ENCODE data around the gene LRRTM4. TPM values are rescaled to one million over a fixed set of nuclear protein-coding genes. Genes with fewer than 3 reads are reported as not detected.

LRRTM4 gene
- total RNA-seq = 10.1 and 10.6 TPM in 2 replicates
- long read RNA-seq, partial matches to known transcripts = 0 of 7 reads
- long read RNA-seq, other reads (novel, unspliced or antisense) = 6 of 7 reads

DNA sequence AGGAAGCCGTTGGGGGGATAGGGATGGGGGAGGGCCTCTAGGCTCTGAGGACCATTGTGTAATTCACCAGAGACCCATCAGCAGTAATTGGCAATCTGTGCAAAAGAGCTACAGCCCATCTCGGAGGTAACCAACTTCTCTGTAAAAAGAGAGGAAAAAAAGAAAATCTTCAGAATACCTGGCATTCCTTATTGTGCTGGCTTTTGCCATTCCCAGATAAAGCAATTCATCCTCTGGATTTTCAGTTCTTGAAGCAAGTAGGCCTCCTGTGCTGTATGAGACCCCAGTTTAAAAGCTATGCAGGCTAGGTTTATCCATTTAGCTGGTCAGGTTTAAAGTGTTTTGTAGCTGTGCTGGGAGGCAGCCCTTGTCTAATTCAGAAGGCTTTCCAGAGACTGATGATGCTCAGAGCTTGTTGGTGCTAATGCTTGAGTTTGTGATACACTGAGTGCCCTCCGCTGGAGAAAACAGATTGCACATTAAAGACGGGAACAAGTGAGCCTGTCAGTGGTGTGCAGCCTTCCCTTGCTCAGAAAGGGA lies at the start of gene LRRTM4:
Gene LRRTM4 (minus strand): TSS at position 446 of the 540 bp plus-strand sequence.
- no peaks in the 10 kb centered on the region for H3K27me3 Mint-ChIP-seq (ENCODE audit: low read depth)
- peaks cover 4% of the 10 kb centered on the region for H3K36me3 Mint-ChIP-seq (ENCODE audit: low read depth)
- peaks cover 21% of the 10 kb centered on the region for H3K4me1 Mint-ChIP-seq
- H3K27ac Mint-ChIP-seq (ENCODE audit: unreplicated experiment) = peak within 1 kb of the TSS; percentile 60
- peak within 1 kb of the TSS; percentile 80 for H3K4me3 Mint-ChIP-seq
- H3K9me3 Mint-ChIP-seq = no peaks in the 10 kb centered on the region
- TF ChIP-seq, protein P1, sequence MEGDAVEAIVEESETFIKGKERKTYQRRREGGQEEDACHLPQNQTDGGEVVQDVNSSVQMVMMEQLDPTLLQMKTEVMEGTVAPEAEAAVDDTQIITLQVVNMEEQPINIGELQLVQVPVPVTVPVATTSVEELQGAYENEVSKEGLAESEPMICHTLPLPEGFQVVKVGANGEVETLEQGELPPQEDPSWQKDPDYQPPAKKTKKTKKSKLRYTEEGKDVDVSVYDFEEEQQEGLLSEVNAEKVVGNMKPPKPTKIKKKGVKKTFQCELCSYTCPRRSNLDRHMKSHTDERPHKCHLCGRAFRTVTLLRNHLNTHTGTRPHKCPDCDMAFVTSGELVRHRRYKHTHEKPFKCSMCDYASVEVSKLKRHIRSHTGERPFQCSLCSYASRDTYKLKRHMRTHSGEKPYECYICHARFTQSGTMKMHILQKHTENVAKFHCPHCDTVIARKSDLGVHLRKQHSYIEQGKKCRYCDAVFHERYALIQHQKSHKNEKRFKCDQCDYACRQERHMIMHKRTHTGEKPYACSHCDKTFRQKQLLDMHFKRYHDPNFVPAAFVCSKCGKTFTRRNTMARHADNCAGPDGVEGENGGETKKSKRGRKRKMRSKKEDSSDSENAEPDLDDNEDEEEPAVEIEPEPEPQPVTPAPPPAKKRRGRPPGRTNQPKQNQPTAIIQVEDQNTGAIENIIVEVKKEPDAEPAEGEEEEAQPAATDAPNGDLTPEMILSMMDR (conservative IDR thresholded peaks at IDR 0.05) = peak; percentile 51
- no peak for DNase-seq (ENCODE audit: low read depth, low spot score)

DNA sequence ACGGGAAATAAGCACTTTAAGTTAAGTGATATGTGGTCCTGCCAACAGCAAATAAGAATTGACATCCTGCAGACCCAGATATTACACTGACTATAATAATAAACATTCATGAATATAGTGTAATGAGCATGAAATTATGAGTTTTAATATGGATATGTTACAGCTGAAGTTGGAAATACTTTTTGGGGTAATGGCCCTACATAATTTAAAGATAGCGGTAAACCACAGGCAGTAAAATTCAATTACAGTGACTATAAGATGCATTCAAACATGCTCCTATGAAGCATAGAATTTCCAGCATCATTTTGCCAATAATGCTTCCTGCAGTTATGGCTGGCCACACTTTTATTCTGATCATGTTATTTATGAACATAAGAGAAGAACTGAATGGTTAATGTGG lies 49.4 kb upstream of the LRRTM4 start:
- no peak overlapping the region for H3K27ac Mint-ChIP-seq (ENCODE audit: unreplicated experiment)
- no peaks in the 10 kb centered on the region for H3K36me3 Mint-ChIP-seq (ENCODE audit: low read depth)
- no peaks in the 10 kb centered on the region for H3K9me3 Mint-ChIP-seq
- H3K4me3 Mint-ChIP-seq = no peak overlapping the region
- no peaks in the 10 kb centered on the region for H3K27me3 Mint-ChIP-seq (ENCODE audit: low read depth)
- TF ChIP-seq, protein P1 (conservative IDR thresholded peaks at IDR 0.05) = no peak
- no peak for DNase-seq (ENCODE audit: low read depth, low spot score)
- H3K4me1 Mint-ChIP-seq = peaks cover 11% of the 10 kb centered on the region

DNA sequence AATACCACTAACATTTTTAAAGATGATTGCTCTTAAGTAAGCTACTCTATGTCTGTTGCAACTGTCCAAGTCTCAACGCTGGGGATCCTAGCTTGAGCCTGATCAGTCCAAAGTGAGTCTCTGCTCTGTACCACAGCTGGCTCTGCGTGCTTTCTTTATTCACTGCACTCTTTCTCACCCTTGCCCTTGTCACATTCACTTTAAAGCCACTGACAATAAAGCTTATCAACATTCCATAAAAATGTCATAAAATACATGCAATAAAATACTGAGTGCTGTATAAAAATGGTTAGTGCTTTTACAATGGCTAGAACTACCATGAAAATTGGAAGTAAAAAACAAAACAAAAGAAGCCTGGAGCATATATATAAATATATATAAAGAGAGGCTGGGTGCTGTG lies 45.5 kb upstream of the LRRTM4 start:
- DNase-seq (ENCODE audit: low read depth, low spot score) = no peak
- no peak overlapping the region for H3K4me3 Mint-ChIP-seq
- peaks cover 2% of the 10 kb centered on the region for H3K36me3 Mint-ChIP-seq (ENCODE audit: low read depth)
- peaks cover 12% of the 10 kb centered on the region for H3K4me1 Mint-ChIP-seq
- peaks cover 3% of the 10 kb centered on the region for H3K9me3 Mint-ChIP-seq
- no peaks in the 10 kb centered on the region for H3K27me3 Mint-ChIP-seq (ENCODE audit: low read depth)
- TF ChIP-seq, protein P1 (conservative IDR thresholded peaks at IDR 0.05) = no peak
- no peak overlapping the region for H3K27ac Mint-ChIP-seq (ENCODE audit: unreplicated experiment)

DNA sequence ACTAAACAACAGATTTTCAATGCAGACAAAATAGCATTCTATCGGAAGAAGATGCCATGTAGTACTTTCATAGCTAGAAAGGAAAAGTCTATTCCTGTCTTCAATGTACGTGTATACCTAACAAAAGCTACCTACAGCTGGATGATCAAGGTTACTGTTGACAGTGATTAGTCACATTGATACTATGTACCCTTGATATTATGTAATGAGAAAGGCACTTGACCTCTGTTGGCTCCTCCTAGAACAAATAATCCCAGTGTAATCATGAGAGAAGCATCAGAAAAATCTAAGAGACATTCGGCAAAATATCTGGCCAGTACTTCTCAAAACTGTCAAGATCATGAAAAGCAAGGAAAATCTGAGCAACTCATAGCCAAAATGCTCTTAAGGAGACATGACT lies 44.4 kb upstream of the LRRTM4 start:
- H3K4me3 Mint-ChIP-seq = no peak overlapping the region
- peaks cover 2% of the 10 kb centered on the region for H3K36me3 Mint-ChIP-seq (ENCODE audit: low read depth)
- peaks cover 3% of the 10 kb centered on the region for H3K9me3 Mint-ChIP-seq
- peaks cover 12% of the 10 kb centered on the region for H3K4me1 Mint-ChIP-seq
- TF ChIP-seq, protein P1 (conservative IDR thresholded peaks at IDR 0.05) = no peak
- H3K27ac Mint-ChIP-seq (ENCODE audit: unreplicated experiment) = no peak overlapping the region
- DNase-seq (ENCODE audit: low read depth, low spot score) = no peak
- H3K27me3 Mint-ChIP-seq (ENCODE audit: low read depth) = no peaks in the 10 kb centered on the region

DNA sequence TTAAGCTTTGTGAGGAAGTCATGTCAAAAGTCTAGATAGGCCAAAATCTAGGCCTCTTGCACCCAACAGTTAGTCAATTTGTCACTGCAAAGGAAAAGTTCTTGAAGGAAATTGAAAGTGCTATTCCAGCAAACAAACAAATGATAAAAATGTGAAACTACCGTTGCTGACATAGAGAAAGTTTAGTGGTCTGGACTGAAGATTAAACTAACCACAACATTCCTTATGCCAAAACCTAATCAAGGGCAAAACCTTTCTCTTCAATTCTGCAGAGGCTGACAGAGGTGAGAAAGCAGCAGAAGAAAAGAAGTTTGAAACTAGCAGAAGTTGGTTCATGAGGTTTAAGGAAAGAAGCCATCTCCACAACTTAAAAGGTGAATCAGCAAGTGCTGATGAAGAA lies 44.0 kb upstream of the LRRTM4 start:
- DNase-seq (ENCODE audit: low read depth, low spot score) = no peak
- Mint-ChIP-seq H3K27ac (ENCODE audit: unreplicated experiment) (no peak overlapping the region), H3K27me3 (ENCODE audit: low read depth) (no peaks in the 10 kb centered on the region), H3K36me3 (ENCODE audit: low read depth) (peaks cover 2% of the 10 kb centered on the region), H3K4me3 (no peak overlapping the region), H3K4me1 (peaks cover 12% of the 10 kb centered on the region), H3K9me3 (peaks cover 3% of the 10 kb centered on the region)
- TF ChIP-seq, protein P1 (conservative IDR thresholded peaks at IDR 0.05) = no peak

Measured in neural crest cell (in vitro differentiated cells).